HPDE6-E6E7 (cell line): Measurements from ENCODE around the gene PEDS1.
"Not testable (repeated sequence)": the region's sequence is repeated elsewhere in the genome, so short reads cannot be mapped to it uniquely, and the experiment has no call there.

Experiments
- DNase-seq: peaks from one replicate; pipeline ENCODE4 v3.0.0; 2011; ENCODE audit warnings: missing footprints; ENCODE audit errors: extremely low spot score

Gene PEDS1

GRCh38 chr20:50190251-50191064, 36.9 kb upstream of the PEDS1 start, which contains the start of gene CEBPB:
CEBPB (plus strand) TSS chr20:50190830; CDS start chr20:50191034, 204 bp downstream.
- peak; percentile 97 for DNase-seq

- DNase-seq = no peak
Measured at GRCh38 chr20:50189681-50190250, 36.2 kb upstream of the PEDS1 start.

- DNase-seq = no peak
Measured at GRCh38 chr20:50188879-50189680, 35.6 kb upstream of the PEDS1 start.

- no peak for DNase-seq
Measured at GRCh38 chr20:50188287-50188688, 34.8 kb upstream of the PEDS1 start.

- DNase-seq = no peak
Measured at GRCh38 chr20:50187403-50188051, 34.0 kb upstream of the PEDS1 start.

- no peak for DNase-seq
Measured at GRCh38 chr20:50186987-50187402, 33.5 kb upstream of the PEDS1 start.

GRCh38 chr20:50186151-50186885, 32.8 kb upstream of the PEDS1 start:
- peak; percentile 91 for DNase-seq

GRCh38 chr20:50185426-50185825, 31.9 kb upstream of the PEDS1 start:
- no peak for DNase-seq

- no peak for DNase-seq
Measured at GRCh38 chr20:50182346-50182745, 28.8 kb upstream of the PEDS1 start.

- no peak for DNase-seq
Measured at GRCh38 chr20:50181344-50181743, 27.8 kb upstream of the PEDS1 start.

- not testable (repeated sequence) for DNase-seq
Measured at GRCh38 chr20:50178672-50179071, 25.1 kb upstream of the PEDS1 start.

GRCh38 chr20:50175938-50176933, 22.7 kb upstream of the PEDS1 start:
- no peak for DNase-seq

GRCh38 chr20:50174456-50174855, 20.9 kb upstream of the PEDS1 start:
- DNase-seq = no peak

- DNase-seq = peak; percentile 95
Measured at GRCh38 chr20:50172347-50173013, 19.0 kb upstream of the PEDS1 start.

GRCh38 chr20:50170549-50171220, 17.2 kb upstream of the PEDS1 start:
- no peak for DNase-seq

- DNase-seq = no peak
Measured at GRCh38 chr20:50169329-50169823, 15.9 kb upstream of the PEDS1 start.

- DNase-seq = peak; percentile 100
Measured at GRCh38 chr20:50165684-50166554, 12.4 kb upstream of the PEDS1 start.
